DOHH2 (cell line): ENCODE data around the gene KCNG1.

Experiments
- H3F3A ChIP-seq: fragments of 200-600 bp; sonication (generic), shearing (Covaris generic); 2 replicates; pipeline ENCODE4 v1.6.0; 2016; ENCODE audit warnings: antibody characterized with exemption, mild to moderate bottlenecking; ENCODE audit not compliant: control insufficient read depth, insufficient read depth
- H3K27ac ChIP-seq: fragments of 200-600 bp; sonication (generic); 2 replicates; pipeline ENCODE4 v1.5.1; 2014; ENCODE audit warnings: low read depth, mild to moderate bottlenecking, low read length, moderate library complexity
- H3K27me3 ChIP-seq: fragments of 200-600 bp; sonication (generic); 2 replicates; pipeline ENCODE4 v1.6.1; 2014; ENCODE audit warnings: mild to moderate bottlenecking, low read length, mixed read lengths; ENCODE audit not compliant: control insufficient read depth
- H3K36me3 ChIP-seq: fragments of 200-600 bp; sonication (generic); 2 replicates; pipeline ENCODE4 v1.6.1; 2014; ENCODE audit warnings: mild to moderate bottlenecking, low read length, moderate library complexity, mixed read lengths; ENCODE audit not compliant: control insufficient read depth
- H3K4me1 ChIP-seq: fragments of 200-600 bp; sonication (generic); 2 replicates; pipeline ENCODE4 v1.6.1; 2014; ENCODE audit warnings: mild to moderate bottlenecking, low read length, mixed read lengths; ENCODE audit not compliant: control insufficient read depth
- H3K4me2 ChIP-seq: fragments of 200-600 bp; sonication (generic); 2 replicates; pipeline ENCODE4 v1.6.0; 2014; ENCODE audit warnings: mild to moderate bottlenecking, low read length, moderate library complexity
- H3K4me3 ChIP-seq: fragments of 200-600 bp; sonication (generic); 2 replicates; pipeline ENCODE4 v1.5.1; 2014; ENCODE audit warnings: mild to moderate bottlenecking, low read length, mixed read lengths
- H3K79me2 ChIP-seq: fragments of 200-600 bp; sonication (generic); 2 replicates; pipeline ENCODE4 v1.6.1; 2014; ENCODE audit warnings: mild to moderate bottlenecking, low read length, mixed read lengths; ENCODE audit not compliant: control insufficient read depth
- H3K9me2 ChIP-seq: fragments of 200-600 bp; sonication (generic); replicated peaks from 2 replicates; pipeline ENCODE4 v1.6.1; 2014; ENCODE audit warnings: mild to moderate bottlenecking, low read length, mixed read lengths; ENCODE audit not compliant: control insufficient read depth
- H3K9me3 ChIP-seq: fragments of 200-600 bp; sonication (generic); 2 replicates; pipeline ENCODE4 v1.6.1; 2014; ENCODE audit warnings: antibody characterized with exemption, low read length, mixed read lengths; ENCODE audit not compliant: control insufficient read depth, insufficient read depth
- H4K20me1 ChIP-seq: fragments of 200-600 bp; sonication (generic); 2 replicates; pipeline ENCODE4 v1.6.0; 2014; ENCODE audit warnings: low read depth, mild to moderate bottlenecking, antibody characterized with exemption, low read length, moderate library complexity; ENCODE audit not compliant: control insufficient read depth, insufficient read depth
- EZH2phosphoT487 ChIP-seq: fragments of 200-600 bp; sonication (generic); IDR thresholded peaks from 2 replicates; pipeline ENCODE4 v1.6.1; 2017; ENCODE audit warnings: borderline replicate concordance, mild to moderate bottlenecking, antibody characterized with exemption, low read length, moderate library complexity, mixed read lengths
- TF ChIP-seq, protein P1 (sequence below): fragments of 200-600 bp; sonication (generic); IDR thresholded peaks from one replicate; pipeline ENCODE4 v1.5.1; 2014; ENCODE audit warnings: antibody characterized with exemption, mild to moderate bottlenecking, low read depth, low read length; ENCODE audit not compliant: poor library complexity, severe bottlenecking

KCNG1 gene

GRCh38 chr20:51010932-51011331 is 12.0 kb downstream of the KCNG1 start:
- H3K9me2 ChIP-seq: no peaks in the 10 kb centered on the region
- H3K4me3 ChIP-seq: no peak overlapping the region
- H4K20me1 ChIP-seq: no peaks in the 10 kb centered on the region
- H3K4me2 ChIP-seq: no peak overlapping the region
- H3F3A ChIP-seq: no peaks in the 10 kb centered on the region
- H3K4me1 ChIP-seq: no peaks in the 10 kb centered on the region
- H3K36me3 ChIP-seq: no peaks in the 10 kb centered on the region
- H3K27me3 ChIP-seq: peaks cover 7% of the 10 kb centered on the region; the same call in 1 of the 2 replicates
- H3K9me3 ChIP-seq: no peaks in the 10 kb centered on the region
- TF ChIP-seq, protein P1, sequence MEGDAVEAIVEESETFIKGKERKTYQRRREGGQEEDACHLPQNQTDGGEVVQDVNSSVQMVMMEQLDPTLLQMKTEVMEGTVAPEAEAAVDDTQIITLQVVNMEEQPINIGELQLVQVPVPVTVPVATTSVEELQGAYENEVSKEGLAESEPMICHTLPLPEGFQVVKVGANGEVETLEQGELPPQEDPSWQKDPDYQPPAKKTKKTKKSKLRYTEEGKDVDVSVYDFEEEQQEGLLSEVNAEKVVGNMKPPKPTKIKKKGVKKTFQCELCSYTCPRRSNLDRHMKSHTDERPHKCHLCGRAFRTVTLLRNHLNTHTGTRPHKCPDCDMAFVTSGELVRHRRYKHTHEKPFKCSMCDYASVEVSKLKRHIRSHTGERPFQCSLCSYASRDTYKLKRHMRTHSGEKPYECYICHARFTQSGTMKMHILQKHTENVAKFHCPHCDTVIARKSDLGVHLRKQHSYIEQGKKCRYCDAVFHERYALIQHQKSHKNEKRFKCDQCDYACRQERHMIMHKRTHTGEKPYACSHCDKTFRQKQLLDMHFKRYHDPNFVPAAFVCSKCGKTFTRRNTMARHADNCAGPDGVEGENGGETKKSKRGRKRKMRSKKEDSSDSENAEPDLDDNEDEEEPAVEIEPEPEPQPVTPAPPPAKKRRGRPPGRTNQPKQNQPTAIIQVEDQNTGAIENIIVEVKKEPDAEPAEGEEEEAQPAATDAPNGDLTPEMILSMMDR: no peak
- H3K79me2 ChIP-seq: no peaks in the 10 kb centered on the region
- H3K27ac ChIP-seq: no peak overlapping the region

- H3K27ac ChIP-seq: no peak overlapping the region
- no peak overlapping the region for H3K4me2 ChIP-seq
- no peaks in the 10 kb centered on the region for H3K4me1 ChIP-seq
- TF ChIP-seq, protein P1: no peak
- no peak for TF ChIP-seq EZH2phosphoT487
- peaks cover 7% of the 10 kb centered on the region; the same call in 1 of the 2 replicates for H3K27me3 ChIP-seq
- no peaks in the 10 kb centered on the region for H3K9me2 ChIP-seq
- H4K20me1 ChIP-seq: no peaks in the 10 kb centered on the region
- H3F3A ChIP-seq: no peaks in the 10 kb centered on the region
- H3K36me3 ChIP-seq: no peaks in the 10 kb centered on the region
- H3K4me3 ChIP-seq: no peak overlapping the region
- no peaks in the 10 kb centered on the region for H3K79me2 ChIP-seq
- no peaks in the 10 kb centered on the region for H3K9me3 ChIP-seq
Observed at GRCh38 chr20:51010043-51010365, 12.9 kb downstream of the KCNG1 start.

DNA sequence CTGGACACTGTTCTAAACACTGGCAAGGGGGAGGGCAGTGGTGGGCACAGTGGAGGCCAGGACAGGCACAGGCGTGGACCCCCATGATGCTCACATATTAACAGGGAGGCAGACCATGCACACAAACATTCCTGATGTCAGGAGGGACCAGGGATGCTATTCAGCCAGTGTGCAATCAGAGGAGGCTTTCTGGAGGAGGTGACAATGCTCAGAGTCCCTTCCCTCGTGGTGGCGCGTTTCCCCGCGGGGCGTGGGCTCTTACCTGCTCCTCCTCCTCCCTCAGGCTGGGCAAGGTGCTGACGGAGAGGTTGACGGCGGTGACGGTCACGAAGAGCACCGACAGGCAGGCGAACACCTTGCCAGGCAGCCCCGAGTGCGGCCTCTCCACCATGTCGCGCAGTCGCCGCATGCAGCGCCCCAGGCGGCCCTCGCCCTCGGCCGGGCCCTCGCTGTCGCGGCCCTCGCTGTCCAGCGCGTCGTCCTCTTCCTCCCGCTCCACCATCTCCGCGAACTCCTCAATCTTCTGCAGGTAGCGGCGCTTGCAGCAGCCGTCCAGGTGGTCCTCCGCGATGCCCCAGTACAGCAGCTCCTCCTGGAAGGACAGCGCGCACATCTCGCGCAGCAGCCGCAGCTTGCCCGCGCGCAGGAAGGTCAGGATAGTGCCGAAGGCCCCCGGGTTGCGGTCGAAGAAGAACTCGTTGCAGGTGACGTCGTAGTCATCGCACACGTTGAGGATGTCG is 13.4 kb downstream of the KCNG1 start:
- Histone ChIP-seq H3K27me3 (peaks cover 7% of the 10 kb centered on the region; the same call in 1 of the 2 replicates), H3K9me3 (no peaks in the 10 kb centered on the region), H3F3A (no peaks in the 10 kb centered on the region), H3K4me1 (no peaks in the 10 kb centered on the region), H3K9me2 (no peaks in the 10 kb centered on the region), H3K4me2 (no peak overlapping the region), H3K4me3 (no peak overlapping the region), H4K20me1 (no peaks in the 10 kb centered on the region), H3K79me2 (no peaks in the 10 kb centered on the region), H3K36me3 (no peaks in the 10 kb centered on the region), H3K27ac (no peak overlapping the region)
- TF ChIP-seq EZH2phosphoT487: no peak

- Histone ChIP-seq H3K4me1 (no peaks in the 10 kb centered on the region), H3K27ac (no peak overlapping the region), H3K79me2 (no peaks in the 10 kb centered on the region), H3K4me2 (no peak overlapping the region), H3F3A (no peaks in the 10 kb centered on the region), H3K27me3 (peaks cover 7% of the 10 kb centered on the region; the same call in 1 of the 2 replicates), H3K4me3 (no peak overlapping the region), H3K9me3 (no peaks in the 10 kb centered on the region), H3K9me2 (no peaks in the 10 kb centered on the region), H3K36me3 (no peaks in the 10 kb centered on the region), H4K20me1 (no peaks in the 10 kb centered on the region)
- TF ChIP-seq, protein P1: no peak
- no peak for TF ChIP-seq EZH2phosphoT487
Observed at GRCh38 chr20:51008718-51009117, 14.2 kb downstream of the KCNG1 start.
